22Rv1 (cell line): ENCODE results near the gene TRIP6.

ENCODE experiments used
- H3K27ac ChIP-seq: fragments of 450-650 bp; 2 replicates; pipeline ENCODE4 v1.5.1; 2017
- ZFX ChIP-seq: fragments of 450-650 bp; IDR thresholded peaks from 2 replicates; pipeline ENCODE4 v1.6.1; 2017; ENCODE audit warnings: antibody characterized with exemption, borderline replicate concordance
- TF ChIP-seq, protein P1 (sequence below): fragments of 450-650 bp; IDR thresholded peaks from 2 replicates; pipeline ENCODE4 v1.5.1; 2017; ENCODE audit warnings: mild to moderate bottlenecking

TRIP6 gene

DNA sequence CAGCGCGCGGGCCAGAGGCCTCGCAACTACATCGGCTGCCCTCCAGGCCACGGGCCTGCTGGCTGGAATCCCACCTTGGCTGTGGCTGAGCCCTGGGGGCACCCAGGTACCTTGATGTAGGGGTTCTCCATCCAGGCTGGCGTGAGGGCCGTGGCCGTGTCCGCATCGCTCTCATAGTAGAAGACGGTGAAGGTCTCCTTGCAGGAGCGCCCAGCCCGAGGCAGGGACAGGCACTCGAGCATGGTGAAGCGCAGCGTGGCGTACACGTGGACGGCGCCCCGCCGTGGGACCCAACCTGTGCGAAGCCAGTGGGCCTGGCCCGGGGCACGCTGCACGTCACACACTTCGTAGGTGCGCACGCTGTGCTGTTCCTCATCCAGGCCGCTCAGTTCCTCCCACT is 43.7 kb upstream of the TRIP6 start:
- no peak overlapping the region for H3K27ac ChIP-seq

DNA sequence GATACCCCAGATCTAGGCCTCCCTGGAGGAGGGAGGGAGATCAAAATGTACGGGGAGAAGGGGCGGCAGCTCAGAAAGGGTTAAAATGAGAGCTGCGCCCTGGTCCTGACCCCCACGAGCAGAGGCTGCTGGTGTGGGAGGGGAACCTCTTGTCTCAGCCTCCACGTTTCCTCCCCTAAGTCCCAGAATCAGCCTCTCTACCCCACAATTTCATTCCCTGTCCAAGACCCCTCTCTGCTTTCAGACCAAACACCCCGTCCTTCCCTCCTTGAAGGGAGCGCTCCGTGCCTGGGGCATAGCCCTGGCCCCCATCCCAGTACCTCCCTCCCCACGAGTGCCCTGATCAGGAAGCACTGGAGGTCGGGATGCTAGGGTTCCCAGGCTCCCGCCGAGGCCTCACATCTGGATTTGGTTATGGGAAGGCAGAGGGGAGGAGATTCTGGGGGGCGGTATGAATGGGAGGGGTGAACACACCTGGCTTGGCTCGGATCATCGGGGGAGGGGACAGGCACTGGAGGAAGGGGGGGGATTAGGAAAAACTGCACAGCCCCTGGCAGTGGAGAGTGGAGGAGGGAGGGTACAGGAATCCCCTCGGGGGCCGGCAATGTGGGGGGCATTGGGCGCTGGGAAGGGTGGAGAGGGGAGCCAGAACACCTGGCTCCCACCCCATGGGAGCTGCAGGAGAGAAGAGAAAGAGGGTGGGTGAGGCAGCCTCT is 42.5 kb upstream of the TRIP6 start:
- TF ChIP-seq, protein P1, sequence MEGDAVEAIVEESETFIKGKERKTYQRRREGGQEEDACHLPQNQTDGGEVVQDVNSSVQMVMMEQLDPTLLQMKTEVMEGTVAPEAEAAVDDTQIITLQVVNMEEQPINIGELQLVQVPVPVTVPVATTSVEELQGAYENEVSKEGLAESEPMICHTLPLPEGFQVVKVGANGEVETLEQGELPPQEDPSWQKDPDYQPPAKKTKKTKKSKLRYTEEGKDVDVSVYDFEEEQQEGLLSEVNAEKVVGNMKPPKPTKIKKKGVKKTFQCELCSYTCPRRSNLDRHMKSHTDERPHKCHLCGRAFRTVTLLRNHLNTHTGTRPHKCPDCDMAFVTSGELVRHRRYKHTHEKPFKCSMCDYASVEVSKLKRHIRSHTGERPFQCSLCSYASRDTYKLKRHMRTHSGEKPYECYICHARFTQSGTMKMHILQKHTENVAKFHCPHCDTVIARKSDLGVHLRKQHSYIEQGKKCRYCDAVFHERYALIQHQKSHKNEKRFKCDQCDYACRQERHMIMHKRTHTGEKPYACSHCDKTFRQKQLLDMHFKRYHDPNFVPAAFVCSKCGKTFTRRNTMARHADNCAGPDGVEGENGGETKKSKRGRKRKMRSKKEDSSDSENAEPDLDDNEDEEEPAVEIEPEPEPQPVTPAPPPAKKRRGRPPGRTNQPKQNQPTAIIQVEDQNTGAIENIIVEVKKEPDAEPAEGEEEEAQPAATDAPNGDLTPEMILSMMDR = no peak
- H3K27ac ChIP-seq = peak overlapping the region; percentile 90; the same call in 1 of the 2 replicates

More for the DNA sequence above, 43.7 kb upstream of the TRIP6 start:
- TF ChIP-seq, protein P1 = no peak

DNA sequence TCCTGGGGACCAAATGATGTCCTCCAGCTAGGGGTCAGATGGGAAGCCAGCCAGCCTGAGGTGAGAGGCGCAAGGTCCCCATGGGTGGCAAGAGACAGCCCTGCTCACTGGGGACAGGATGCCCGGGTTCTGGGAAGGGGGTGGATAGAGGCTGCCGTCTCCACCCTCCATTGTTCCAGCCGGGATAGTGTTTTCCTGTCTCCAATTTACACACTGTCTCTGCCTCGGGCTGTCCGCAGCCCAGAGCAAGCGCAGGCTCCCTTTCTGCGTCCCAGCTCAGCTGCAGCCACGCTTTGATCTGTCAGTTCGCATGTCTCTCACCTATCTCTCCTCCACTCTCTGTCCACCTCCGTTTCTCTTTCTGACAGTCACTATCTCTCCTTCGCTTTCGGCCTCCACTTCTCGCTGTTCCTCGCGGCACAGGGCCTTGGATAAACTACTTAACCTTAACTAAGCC is 41.9 kb upstream of the TRIP6 start:
- peak overlapping the region; percentile 90 for H3K27ac ChIP-seq
- TF ChIP-seq, protein P1 = no peak
- TF ChIP-seq ZFX = no peak

DNA sequence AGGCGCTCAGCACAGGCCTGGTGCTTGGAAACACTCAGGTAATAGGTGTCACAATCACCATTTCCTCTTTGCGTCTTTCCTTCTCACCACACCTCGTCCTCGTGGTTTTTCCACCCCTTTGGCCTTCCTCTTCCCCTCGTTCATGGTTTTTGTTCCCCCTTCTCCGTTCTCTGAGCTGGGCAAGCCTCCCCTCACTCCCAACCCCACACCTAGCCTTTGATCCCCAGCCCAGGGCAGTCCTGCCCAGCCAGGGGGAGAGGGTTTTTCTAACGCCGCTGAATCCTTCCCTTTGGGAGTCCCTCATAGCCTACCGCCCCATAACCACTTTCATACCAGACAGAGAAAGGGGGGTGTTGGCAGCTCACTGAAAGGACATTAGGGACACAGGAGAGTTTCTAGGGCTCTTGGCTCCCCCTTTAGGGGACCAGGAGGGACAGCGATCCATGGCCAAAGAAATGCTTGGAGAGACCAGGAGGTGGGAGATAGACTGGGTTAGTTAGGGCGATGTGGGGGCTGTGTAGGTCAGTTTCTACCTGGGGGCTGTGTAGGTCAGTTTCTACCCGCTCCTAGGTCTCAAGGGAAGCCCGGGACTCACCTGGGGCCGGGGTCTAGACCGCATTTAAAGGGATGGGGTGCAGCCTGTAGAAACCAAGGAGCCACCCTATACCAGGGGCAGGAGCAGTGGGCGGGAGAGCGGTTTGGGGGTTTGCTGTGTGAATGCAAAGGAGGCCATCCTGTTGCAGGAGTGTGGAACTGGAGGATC is 41.3 kb upstream of the TRIP6 start:
- TF ChIP-seq, protein P1 = no peak; the same call in 1 of the 2 replicates
- TF ChIP-seq ZFX = no peak
- H3K27ac ChIP-seq = peak overlapping the region; percentile 90

DNA sequence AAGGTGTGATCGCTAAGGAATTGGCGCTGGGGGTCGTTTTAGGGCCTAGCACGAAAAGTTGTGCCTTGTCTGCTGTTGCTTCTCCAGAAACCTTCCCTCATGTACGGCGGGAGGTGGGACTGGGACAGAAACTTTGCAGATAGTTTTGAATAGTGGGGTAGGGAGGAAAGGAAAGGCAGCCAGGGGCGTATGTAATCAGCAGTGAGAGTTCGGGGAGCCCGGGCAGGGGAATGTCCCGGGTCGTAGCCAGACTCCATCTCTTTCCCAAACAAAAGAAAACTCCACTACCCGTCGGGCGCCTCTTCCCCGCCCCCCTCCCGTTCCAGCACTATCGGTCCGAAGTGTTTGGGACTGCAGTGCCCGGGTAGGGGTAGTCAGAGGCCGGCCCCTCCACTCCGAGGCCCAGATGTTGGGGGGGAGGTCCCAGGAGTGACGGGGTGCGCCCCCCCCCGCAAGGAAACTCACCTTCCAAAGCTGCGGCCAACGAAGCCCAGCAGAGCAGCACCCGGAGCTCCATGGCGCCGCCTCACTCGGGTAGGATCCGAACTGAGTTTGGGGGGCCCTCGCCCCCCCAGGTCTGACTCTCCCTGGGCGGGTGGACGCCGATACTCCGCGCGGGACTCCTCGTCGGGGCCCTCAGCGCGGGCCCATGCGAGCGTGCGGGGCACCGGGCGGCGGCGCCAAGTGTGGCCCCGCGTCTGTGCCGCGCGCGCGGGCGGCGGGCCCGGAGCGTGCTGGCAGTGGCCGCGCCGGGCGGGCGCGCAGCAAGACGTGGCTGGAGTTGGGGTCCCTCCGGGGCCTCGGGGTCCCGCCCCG is 40.5 kb upstream of the TRIP6 start:
- TF ChIP-seq, protein P1 = no peak
- TF ChIP-seq ZFX = no peak
- peak overlapping the region; percentile 90 for H3K27ac ChIP-seq

DNA sequence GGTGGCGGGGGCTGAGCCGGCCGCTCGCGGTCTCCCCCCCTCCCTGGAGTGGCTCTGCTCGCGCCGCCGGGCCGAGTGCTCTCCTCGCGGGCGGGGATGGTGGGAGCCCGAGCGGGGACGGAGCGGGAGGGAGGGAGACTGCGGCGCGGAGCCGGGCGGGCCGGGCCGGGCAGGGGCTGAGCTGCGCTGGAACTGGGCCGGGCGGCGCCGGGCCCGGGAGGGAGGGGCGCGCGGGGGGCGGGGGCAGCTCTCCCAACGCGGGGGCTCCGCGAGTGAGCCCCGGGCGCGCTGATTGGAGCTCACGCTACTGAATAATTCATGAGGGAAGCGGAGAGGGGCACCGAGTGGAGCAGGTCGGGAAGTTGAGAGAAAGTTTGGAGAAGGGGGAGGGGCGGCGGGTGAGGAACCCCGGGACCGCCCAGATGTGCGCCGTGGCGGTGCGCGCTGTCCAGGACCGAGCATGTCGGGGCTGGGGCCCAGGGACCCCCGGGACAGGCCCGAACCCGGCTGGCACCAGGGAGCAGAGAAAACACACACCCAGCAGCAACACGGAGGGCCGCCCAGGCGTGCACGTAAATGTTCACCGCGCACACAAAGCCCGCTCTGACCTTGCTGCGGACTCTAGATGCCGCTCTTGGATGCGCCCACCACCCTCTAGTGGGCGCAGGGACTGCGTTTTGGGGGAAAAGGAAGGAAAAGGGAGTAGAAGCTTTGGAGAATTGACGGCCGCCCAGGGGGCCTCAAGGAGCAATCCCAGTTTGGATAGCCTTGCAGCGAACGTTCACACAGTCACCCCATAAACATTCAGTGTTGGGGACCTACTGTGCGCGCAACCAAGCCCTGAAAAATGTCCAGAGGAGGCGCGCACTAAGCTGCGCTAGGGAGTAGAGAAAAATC is 39.6 kb upstream of the TRIP6 start, which contains the start of gene EPHB4:
Gene EPHB4 (minus strand): TSS at position 194 of the 897 bp plus-strand sequence. CDS start 493 bp downstream, outside the sequence.
- TF ChIP-seq, protein P1 = peak; percentile 53
- TF ChIP-seq ZFX = no peak
- H3K27ac ChIP-seq = peak within 1 kb of the TSS; percentile 90
